RWPE1 (cell line): ENCODE results near the gene TMEM132C.

Experiments used
- CTCF ChIA-PET: fragments of 350-600 bp; sonication (Branson Sonifier 250); formaldehyde crosslinking; extraction: SDS; loops from one replicate; lab custom pipeline; 2021; lab: Yijun Ruan, JAX
- POLR2A ChIA-PET: fragments of 400-600 bp; formaldehyde crosslinking; extraction: SDS; loops from one replicate; lab custom pipeline; 2020; ENCODE audit warnings: antibody characterized with exemption; ENCODE audit not compliant: low non-redundant PET; lab: Yijun Ruan, JAX
- DNase-seq: peaks from one replicate; pipeline ENCODE4 v3.0.0; 2012; ENCODE audit warnings: low spot score
- H3K27ac ChIP-seq: fragments of 450-650 bp; 2 replicates; pipeline ENCODE4 v1.5.1; 2017
- TF ChIP-seq, protein P1 (sequence below): fragments of 450-650 bp; conservative IDR thresholded peaks from 2 replicates; pipeline ENCODE4 v1.5.1; 2017; ENCODE audit warnings: low read depth, mild to moderate bottlenecking

TMEM132C gene

DNA sequence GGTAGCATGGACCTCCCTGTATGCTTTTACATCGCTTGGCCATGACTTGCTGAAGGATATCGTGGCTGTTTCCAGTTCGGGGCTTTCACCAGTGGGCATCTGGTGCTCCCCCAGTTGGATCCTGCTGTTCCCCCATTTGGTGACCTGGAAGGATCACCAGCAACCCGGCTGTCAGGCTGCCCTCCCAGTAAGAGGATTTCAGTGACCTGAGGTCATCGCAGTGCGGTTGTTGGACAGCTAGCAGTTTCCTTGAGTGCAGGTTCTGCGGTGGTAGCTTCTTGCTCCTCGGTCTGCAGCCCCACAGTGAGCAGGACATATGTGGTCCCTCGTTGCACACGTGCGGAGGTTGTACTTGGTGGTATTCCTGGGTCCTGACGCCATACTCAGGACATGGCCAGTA, 58.7 kb downstream of the TMEM132C start:
- CTCF ChIA-PET, result no interaction called here
- DNase-seq, result no peak
- TF ChIP-seq, protein P1, sequence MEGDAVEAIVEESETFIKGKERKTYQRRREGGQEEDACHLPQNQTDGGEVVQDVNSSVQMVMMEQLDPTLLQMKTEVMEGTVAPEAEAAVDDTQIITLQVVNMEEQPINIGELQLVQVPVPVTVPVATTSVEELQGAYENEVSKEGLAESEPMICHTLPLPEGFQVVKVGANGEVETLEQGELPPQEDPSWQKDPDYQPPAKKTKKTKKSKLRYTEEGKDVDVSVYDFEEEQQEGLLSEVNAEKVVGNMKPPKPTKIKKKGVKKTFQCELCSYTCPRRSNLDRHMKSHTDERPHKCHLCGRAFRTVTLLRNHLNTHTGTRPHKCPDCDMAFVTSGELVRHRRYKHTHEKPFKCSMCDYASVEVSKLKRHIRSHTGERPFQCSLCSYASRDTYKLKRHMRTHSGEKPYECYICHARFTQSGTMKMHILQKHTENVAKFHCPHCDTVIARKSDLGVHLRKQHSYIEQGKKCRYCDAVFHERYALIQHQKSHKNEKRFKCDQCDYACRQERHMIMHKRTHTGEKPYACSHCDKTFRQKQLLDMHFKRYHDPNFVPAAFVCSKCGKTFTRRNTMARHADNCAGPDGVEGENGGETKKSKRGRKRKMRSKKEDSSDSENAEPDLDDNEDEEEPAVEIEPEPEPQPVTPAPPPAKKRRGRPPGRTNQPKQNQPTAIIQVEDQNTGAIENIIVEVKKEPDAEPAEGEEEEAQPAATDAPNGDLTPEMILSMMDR, result no peak
- POLR2A ChIA-PET, result no interaction called here
- H3K27ac ChIP-seq, result no peak overlapping the region

DNA sequence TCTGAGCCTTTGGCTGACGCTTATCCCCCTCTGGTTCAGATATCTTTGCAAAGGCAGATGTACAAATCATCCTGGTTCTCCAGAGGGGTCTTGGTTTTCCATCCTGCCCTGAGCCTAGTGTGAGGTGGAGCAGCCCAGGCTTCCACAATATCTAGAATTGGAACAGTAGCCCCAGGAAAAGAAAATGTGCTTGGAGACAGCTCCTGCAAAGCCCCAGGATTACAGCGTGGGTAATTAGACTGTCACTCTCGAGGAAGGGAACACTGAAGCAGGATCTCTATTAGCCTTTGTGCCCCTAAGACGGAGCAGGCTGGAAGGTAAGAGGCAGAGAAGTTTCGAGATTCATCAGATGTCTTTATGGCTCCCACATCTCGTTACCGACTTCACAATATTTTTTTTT, 59.4 kb downstream of the TMEM132C start:
- CTCF ChIA-PET, result no interaction called here
- H3K27ac ChIP-seq, result no peak overlapping the region
- no peak for DNase-seq
- POLR2A ChIA-PET, result no interaction called here
- TF ChIP-seq, protein P1, result no peak

DNA sequence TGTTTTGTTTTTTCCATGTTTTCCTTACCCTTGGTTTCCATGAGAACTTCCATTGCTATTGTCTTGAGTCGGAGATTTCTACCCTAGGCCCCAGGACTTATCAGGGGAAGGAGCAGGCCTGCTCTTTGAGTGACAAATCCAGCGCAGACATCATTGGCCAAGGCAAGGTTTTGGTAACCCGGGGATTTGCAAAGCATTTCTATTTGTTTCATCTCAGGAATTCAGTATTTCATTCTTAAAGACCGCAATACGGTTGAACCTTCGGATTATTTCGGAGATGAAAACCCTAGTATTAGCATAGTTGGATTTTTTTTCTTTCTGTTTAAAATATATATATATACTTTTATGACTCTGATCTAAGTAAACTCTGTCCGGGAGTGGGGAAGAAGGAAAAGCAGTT, 62.0 kb downstream of the TMEM132C start:
- ChIA-PET CTCF (no interaction called here), POLR2A (no interaction called here)
- TF ChIP-seq, protein P1, result no peak
- H3K27ac ChIP-seq, result no peak overlapping the region
- DNase-seq, result no peak

DNA sequence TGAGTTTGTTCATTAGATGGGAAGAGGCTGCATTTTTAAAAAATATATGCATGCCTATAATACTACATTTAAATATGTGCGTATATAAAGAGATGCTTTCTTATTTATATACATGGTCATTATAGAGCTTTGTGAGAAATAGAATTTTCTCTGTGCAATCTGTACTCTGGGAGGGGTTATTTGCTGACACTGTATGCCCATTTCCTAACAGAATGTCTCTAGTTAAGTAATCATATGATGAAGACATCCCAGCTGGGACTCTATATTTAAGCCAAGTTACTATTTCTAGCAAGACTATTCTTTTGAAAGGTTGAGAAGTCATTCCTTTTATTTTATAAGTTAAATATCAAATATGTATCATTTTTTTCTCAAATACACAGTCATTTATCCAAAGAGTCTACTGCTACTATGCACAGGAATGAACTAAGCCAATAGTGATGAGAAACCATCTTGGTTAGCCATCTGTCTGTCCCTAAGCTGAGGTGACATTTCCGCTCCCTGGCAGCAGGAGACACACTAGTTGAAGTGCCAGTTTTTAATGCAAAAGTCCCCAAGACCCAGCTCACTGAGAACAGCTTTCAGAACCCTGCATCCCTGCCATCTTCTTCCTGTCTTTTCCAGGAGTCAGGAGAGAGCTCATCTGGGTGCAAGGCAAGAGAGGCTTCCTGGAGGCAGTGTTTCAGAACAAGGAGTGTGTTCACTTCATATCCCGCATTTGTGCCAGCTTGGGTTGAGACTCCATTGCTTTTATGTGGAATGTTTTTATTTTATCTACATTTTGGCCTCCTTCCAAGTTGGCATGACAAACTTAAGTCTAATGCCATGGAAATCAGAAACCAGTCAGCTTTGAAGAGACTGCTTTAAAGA, 69.5 kb downstream of the TMEM132C start:
- TF ChIP-seq, protein P1, result no peak
- no peak overlapping the region for H3K27ac ChIP-seq
- POLR2A ChIA-PET, result no interaction called here
- CTCF ChIA-PET, result interaction anchor here (0.6 kb wide), 1 partner anchor 1677 kb away, joined by 3 read pairs; no protein-coding TSS in a partner anchor
- no peak for DNase-seq

DNA sequence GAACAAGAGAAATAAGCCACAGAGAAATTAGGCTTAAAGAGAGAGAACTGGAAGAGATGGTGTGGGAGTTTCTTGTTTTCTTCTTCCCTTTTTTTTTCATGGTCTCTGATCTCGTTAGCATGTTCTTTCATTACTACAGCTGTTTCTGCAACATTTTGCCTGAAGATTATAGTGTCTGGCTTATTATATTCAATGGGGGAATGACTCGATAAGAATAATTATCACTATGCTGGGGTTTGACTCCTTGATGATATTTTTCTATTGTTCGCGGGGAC, 70.0 kb downstream of the TMEM132C start:
- CTCF ChIA-PET, result interaction anchor here (0.6 kb wide), 1 partner anchor 1677 kb away, joined by 3 read pairs; no protein-coding TSS in a partner anchor
- no peak for DNase-seq
- POLR2A ChIA-PET, result no interaction called here
- H3K27ac ChIP-seq, result no peak overlapping the region
- TF ChIP-seq, protein P1, result no peak

DNA sequence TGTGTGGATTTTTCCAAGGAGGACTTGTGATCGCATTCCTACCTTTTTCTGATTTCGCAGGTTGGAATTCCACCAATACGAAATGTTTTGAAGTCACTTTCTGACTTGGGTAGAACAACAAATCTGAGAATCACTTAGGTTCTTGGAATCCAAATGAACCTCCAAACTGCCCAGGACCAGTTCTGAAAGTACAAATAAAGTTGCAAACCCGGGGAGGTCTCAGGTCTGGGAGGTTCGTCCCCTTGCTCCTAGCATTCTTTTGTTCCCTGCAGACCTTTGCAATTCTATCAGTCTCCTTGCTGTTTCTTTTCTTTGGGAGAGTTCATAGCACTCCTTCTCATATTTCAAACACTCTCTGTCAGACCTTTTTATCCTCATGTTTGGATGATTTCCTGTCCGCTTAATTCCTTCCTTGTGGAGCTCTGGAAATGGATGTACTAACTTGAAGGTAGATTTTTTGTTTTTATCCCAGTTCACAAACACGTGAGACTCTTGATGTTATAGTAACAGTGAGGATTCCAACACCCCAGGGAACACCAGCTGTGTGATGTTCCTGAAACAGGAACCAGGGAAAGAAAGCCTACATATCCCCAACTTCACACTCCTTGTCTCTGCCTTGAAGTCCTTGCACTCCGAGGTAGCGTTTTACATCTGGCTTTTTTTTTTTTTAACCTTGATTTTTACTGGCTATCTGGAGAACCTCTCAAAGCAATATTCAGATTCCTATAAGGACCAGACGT, 70.6 kb downstream of the TMEM132C start:
- DNase-seq, result no peak
- H3K27ac ChIP-seq, result no peak overlapping the region
- ChIA-PET CTCF (no interaction called here), POLR2A (no interaction called here)
- TF ChIP-seq, protein P1, result no peak
